Nephron progenitor cell (in vitro differentiated cells): ENCODE results near the gene PDC.
A peak's percentile ranks its signal among the peaks of the same experiment; 100 is the strongest.

Experiments used
- DNase-seq: peaks from one replicate; pipeline ENCODE4 v3.0.0; 2021
- H3K27ac Mint-ChIP-seq: 2 replicates; pipeline ENCODE4 v1.8.0; 2021; ENCODE audit warnings: mild to moderate bottlenecking, moderate library complexity, mixed read lengths
- H3K27me3 Mint-ChIP-seq: 2 replicates; pipeline ENCODE4 v1.8.0; 2021; ENCODE audit warnings: mild to moderate bottlenecking, low read depth, mixed read lengths; ENCODE audit not compliant: poor library complexity
- H3K36me3 Mint-ChIP-seq: 2 replicates; pipeline ENCODE4 v1.8.0; 2021; ENCODE audit warnings: low read depth, mixed read lengths
- H3K4me1 Mint-ChIP-seq: 2 replicates; pipeline ENCODE4 v1.8.0; 2021; ENCODE audit warnings: mixed read lengths
- H3K4me3 Mint-ChIP-seq: 2 replicates; pipeline ENCODE4 v1.8.0; 2021; ENCODE audit warnings: mild to moderate bottlenecking, moderate library complexity, mixed read lengths
- H3K9me3 Mint-ChIP-seq: 2 replicates; pipeline ENCODE4 v1.8.0; 2021; ENCODE audit warnings: mild to moderate bottlenecking, moderate library complexity, mixed read lengths
- TF ChIP-seq, protein P1 (sequence below): fragments of 200-600 bp; sonication (generic); IDR thresholded peaks from 2 replicates; pipeline ENCODE4 v1.5.0; 2021; ENCODE audit warnings: antibody characterized with exemption

The PDC gene

GRCh38 chr1:186491336-186491735, 30.4 kb upstream of the PDC start:
- H3K4me3 Mint-ChIP-seq: no peak overlapping the region
- TF ChIP-seq, protein P1, sequence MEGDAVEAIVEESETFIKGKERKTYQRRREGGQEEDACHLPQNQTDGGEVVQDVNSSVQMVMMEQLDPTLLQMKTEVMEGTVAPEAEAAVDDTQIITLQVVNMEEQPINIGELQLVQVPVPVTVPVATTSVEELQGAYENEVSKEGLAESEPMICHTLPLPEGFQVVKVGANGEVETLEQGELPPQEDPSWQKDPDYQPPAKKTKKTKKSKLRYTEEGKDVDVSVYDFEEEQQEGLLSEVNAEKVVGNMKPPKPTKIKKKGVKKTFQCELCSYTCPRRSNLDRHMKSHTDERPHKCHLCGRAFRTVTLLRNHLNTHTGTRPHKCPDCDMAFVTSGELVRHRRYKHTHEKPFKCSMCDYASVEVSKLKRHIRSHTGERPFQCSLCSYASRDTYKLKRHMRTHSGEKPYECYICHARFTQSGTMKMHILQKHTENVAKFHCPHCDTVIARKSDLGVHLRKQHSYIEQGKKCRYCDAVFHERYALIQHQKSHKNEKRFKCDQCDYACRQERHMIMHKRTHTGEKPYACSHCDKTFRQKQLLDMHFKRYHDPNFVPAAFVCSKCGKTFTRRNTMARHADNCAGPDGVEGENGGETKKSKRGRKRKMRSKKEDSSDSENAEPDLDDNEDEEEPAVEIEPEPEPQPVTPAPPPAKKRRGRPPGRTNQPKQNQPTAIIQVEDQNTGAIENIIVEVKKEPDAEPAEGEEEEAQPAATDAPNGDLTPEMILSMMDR: no peak
- no peaks in the 10 kb centered on the region for H3K4me1 Mint-ChIP-seq
- no peaks in the 10 kb centered on the region for H3K36me3 Mint-ChIP-seq
- DNase-seq: no peak
- H3K27me3 Mint-ChIP-seq: peaks cover 6% of the 10 kb centered on the region
- H3K27ac Mint-ChIP-seq: no peak overlapping the region
- no peaks in the 10 kb centered on the region for H3K9me3 Mint-ChIP-seq

- no peaks in the 10 kb centered on the region for H3K9me3 Mint-ChIP-seq
- H3K27me3 Mint-ChIP-seq: peaks cover 6% of the 10 kb centered on the region
- H3K4me3 Mint-ChIP-seq: no peak overlapping the region
- no peaks in the 10 kb centered on the region for H3K4me1 Mint-ChIP-seq
- no peak for DNase-seq
- TF ChIP-seq, protein P1: no peak
- no peaks in the 10 kb centered on the region for H3K36me3 Mint-ChIP-seq
- H3K27ac Mint-ChIP-seq: no peak overlapping the region
These were observed 26.2 kb upstream of the PDC start for GRCh38 chr1:186487163-186487562.

DNA sequence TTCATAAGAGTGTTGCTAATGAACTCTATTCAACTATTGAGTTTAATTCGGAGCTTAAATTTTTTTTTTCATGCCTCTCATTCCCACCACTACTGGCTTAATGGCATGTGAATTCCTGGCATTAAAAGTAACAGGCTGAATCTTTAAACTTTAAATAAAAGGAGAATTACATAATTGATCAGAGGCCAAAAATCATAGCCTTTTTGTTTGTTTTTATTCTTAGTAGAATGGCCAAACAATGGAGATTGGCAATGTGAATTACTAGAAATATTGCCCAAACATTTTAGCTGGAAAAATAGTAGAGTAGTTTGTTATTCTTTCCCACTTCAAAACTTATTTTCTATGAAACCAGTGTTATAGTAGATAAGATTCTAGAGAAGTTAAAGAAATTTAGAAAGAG, 25.1 kb upstream of the PDC start:
- Mint-ChIP-seq H3K27ac (no peak overlapping the region), H3K4me3 (no peak overlapping the region)

GRCh38 chr1:186483561-186483960, 22.6 kb upstream of the PDC start:
- Mint-ChIP-seq H3K4me1 (no peaks in the 10 kb centered on the region), H3K4me3 (no peak overlapping the region), H3K9me3 (no peaks in the 10 kb centered on the region), H3K27me3 (peaks cover 5% of the 10 kb centered on the region), H3K27ac (no peak overlapping the region), H3K36me3 (no peaks in the 10 kb centered on the region)
- TF ChIP-seq, protein P1: no peak
- DNase-seq: no peak

More for the DNA sequence above, 25.1 kb upstream of the PDC start:
- Mint-ChIP-seq H3K36me3 (no peaks in the 10 kb centered on the region), H3K9me3 (no peaks in the 10 kb centered on the region), H3K27me3 (peaks cover 9% of the 10 kb centered on the region), H3K4me1 (no peaks in the 10 kb centered on the region)
- TF ChIP-seq, protein P1: no peak
- no peak for DNase-seq

DNA sequence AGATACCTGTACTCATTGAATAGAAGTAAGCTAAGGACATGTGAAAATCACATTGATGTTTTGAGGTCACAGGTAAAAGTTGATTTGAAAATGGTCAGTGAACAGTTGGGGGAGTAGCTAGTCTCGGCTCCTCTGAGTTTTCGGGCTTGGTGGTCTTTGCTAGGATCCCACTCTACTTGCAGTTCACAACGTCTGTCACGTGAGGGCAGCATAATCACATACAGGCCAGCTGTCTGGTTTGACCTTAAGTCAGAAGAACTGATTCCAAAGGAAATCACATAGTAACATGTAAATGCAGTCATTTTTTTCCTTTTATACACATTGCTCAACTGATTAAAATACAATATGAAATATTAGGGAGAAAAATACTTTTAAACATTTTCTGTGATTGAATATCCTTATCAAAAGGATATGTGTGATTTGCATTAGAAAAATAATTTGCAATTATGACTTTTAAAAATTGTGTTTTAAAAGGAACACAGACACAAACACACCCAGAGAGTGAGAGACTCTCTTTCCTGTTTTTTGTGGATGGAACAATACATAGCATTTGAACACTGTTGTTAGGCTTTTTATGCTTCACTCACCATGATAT, 21.8 kb upstream of the PDC start:
- Mint-ChIP-seq H3K4me1 (no peaks in the 10 kb centered on the region), H3K9me3 (no peaks in the 10 kb centered on the region), H3K27me3 (peaks cover 3% of the 10 kb centered on the region), H3K4me3 (no peak overlapping the region), H3K27ac (no peak overlapping the region), H3K36me3 (no peaks in the 10 kb centered on the region)
- DNase-seq: peak; percentile 81
- TF ChIP-seq, protein P1: peak; percentile 92

GRCh38 chr1:186481303-186481888, 20.5 kb upstream of the PDC start:
- peaks cover 3% of the 10 kb centered on the region for H3K27me3 Mint-ChIP-seq
- TF ChIP-seq, protein P1: no peak
- no peaks in the 10 kb centered on the region for H3K4me1 Mint-ChIP-seq
- no peaks in the 10 kb centered on the region for H3K9me3 Mint-ChIP-seq
- H3K27ac Mint-ChIP-seq: no peak overlapping the region
- no peaks in the 10 kb centered on the region for H3K36me3 Mint-ChIP-seq
- H3K4me3 Mint-ChIP-seq: no peak overlapping the region
- DNase-seq: no peak
